Choroid plexus epithelial cell (primary cell): ENCODE data around the gene LHX4.

Experiments
- DNase-seq: peaks from one replicate; pipeline ENCODE4 v3.0.0-alpha.2; 2010; ENCODE audit warnings: low read depth
- H3K4me3 ChIP-seq: 2 replicates; pipeline ENCODE4 v1.5.1; 2011; ENCODE audit warnings: low read depth, mild to moderate bottlenecking, control low read depth, low read length, moderate library complexity
- TF ChIP-seq, protein P1 (sequence below): conservative IDR thresholded peaks from 2 replicates; pipeline ENCODE4 v1.5.1; 2011; ENCODE audit warnings: low read depth, mild to moderate bottlenecking, control low read depth, inconsistent platforms, low read length, moderate library complexity

The LHX4 gene

DNA sequence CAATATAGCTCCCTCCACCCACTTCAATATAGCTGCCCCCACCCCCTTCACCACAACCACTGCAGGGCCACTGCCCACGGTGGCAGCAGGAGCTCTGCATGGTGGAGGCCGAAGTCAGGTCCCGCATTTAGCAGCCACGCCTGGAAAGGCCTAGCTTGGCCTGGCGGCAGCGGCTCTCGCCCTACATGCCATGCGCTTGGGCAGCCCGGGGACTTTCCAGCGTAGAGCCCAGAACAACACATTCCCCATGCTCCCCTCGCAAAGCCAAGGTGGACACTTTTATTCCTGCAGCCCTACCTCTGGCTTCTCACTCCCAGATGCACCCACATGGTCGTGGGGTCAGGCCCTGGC lies 37.1 kb downstream of the LHX4 start:
- TF ChIP-seq, protein P1, sequence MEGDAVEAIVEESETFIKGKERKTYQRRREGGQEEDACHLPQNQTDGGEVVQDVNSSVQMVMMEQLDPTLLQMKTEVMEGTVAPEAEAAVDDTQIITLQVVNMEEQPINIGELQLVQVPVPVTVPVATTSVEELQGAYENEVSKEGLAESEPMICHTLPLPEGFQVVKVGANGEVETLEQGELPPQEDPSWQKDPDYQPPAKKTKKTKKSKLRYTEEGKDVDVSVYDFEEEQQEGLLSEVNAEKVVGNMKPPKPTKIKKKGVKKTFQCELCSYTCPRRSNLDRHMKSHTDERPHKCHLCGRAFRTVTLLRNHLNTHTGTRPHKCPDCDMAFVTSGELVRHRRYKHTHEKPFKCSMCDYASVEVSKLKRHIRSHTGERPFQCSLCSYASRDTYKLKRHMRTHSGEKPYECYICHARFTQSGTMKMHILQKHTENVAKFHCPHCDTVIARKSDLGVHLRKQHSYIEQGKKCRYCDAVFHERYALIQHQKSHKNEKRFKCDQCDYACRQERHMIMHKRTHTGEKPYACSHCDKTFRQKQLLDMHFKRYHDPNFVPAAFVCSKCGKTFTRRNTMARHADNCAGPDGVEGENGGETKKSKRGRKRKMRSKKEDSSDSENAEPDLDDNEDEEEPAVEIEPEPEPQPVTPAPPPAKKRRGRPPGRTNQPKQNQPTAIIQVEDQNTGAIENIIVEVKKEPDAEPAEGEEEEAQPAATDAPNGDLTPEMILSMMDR: no peak
- H3K4me3 ChIP-seq: no peak overlapping the region
- DNase-seq: no peak

DNA sequence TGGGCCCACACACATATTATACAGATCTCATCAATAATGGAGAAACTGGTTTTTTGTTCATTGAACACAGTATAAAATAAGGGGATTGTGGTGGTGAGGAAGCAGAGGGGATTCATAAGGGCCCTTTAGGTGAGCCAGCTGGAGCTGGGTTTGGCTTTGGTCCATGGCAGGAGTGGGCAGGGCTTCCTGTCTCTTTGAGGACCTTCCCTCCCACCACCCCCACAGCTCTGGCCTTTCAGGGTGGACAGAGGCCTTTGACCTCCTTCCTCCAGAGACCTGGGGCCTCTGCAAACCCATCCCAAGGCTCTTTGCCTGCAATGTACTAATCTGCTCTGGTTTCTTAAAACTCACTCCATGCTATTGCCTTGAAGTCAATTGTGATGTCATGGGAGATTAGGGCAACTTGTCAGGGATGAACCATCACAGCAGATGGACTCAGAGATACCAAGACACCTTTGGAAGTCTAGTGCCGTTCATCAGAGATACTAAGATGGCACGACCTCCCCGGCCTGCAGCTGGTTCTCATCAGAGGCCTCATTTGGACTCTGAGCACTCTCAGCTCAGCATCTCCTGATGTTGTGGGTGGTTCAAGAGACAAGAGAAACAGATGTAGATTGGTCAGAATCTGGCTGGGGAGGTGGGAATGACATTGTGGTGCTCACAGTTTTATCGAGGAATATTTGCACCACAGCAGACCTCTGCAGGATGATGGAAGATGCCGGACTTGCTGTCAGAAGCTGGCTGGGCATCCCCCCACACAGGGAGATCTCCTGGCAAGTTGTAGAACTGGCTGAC lies 37.9 kb downstream of the LHX4 start:
- TF ChIP-seq, protein P1: no peak
- DNase-seq: no peak
- no peak overlapping the region for H3K4me3 ChIP-seq

DNA sequence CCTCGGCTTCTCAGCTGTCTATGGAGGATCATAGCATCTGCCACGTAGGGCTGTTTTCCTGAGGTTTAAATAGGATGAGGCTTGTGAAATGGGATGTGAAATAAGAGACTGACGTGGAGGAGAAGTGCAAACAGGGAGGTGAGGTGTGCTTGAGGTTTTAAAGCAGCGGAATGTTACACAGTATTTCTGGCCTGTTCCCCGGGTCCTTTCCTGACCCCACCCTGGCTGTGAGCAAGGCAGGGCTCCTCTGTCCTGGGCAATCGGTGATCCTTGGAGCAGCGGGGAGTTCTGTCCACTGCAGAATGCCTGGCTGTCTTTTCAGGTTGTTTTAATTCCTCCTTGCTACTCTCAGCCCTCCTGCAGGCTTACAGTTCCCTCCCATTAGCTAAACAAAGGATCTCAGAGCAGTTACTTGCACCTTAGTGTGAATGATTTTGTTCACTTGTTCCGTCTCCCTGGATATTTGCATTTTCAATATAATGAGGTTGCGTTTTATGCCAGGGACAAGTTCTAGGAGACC lies 38.6 kb downstream of the LHX4 start:
- no peak overlapping the region for H3K4me3 ChIP-seq
- no peak for DNase-seq
- TF ChIP-seq, protein P1: no peak

- no peak for DNase-seq
- no peak overlapping the region for H3K4me3 ChIP-seq
- TF ChIP-seq, protein P1: peak; percentile 59
Measured at GRCh38 chr1:180269645-180270529, 39.8 kb downstream of the LHX4 start.

- TF ChIP-seq, protein P1: no peak
- no peak overlapping the region for H3K4me3 ChIP-seq
- no peak for DNase-seq
Measured at GRCh38 chr1:180270530-180271271, 40.6 kb downstream of the LHX4 start.

GRCh38 chr1:180271272-180272255 lies 41.5 kb downstream of the LHX4 start:
- TF ChIP-seq, protein P1: no peak
- no peak overlapping the region for H3K4me3 ChIP-seq
- DNase-seq: peak; percentile 78
